ENCODE measurements around the gene BEST2.
"Not testable (repeated sequence)": the region's sequence is repeated elsewhere in the genome, so short reads cannot be mapped to it uniquely, and the experiment has no call there.

DNA sequence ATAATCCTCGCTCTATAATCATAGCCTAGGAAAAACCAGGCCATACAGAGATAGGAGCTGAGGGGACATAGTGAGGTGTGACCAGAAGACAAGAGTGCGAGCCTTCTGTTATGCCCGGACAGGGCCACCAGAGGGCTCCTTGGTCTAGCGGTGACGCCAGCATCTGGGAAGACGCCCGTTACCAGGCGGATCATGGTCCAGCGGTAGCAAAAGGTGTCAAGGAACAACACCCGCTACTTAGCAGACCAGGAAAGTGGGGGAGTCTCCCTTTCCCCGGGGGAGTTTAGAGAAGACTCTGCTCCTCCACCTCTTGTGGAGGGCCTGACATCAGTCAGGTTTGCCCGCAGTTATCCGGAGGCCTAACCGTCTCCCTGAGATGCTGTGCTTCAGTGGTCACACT, 39.5 kb upstream of the BEST2 start:
- TF ChIP-seq, protein P1, sequence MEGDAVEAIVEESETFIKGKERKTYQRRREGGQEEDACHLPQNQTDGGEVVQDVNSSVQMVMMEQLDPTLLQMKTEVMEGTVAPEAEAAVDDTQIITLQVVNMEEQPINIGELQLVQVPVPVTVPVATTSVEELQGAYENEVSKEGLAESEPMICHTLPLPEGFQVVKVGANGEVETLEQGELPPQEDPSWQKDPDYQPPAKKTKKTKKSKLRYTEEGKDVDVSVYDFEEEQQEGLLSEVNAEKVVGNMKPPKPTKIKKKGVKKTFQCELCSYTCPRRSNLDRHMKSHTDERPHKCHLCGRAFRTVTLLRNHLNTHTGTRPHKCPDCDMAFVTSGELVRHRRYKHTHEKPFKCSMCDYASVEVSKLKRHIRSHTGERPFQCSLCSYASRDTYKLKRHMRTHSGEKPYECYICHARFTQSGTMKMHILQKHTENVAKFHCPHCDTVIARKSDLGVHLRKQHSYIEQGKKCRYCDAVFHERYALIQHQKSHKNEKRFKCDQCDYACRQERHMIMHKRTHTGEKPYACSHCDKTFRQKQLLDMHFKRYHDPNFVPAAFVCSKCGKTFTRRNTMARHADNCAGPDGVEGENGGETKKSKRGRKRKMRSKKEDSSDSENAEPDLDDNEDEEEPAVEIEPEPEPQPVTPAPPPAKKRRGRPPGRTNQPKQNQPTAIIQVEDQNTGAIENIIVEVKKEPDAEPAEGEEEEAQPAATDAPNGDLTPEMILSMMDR (IDR thresholded peaks at IDR 0.05 in 2 of 3, conservative IDR thresholded peaks at IDR 0.05 in 1 of 3; ENCODE audit: borderline replicate concordance in 1 of 3, insufficient read depth in 1 of 3, low read depth in 2 of 3, low read length in 2 of 3) = not testable (repeated sequence)
- TF ChIP-seq SRF (IDR thresholded peaks at IDR 0.05; ENCODE audit: low read depth); POLR2AphosphoS5 (IDR thresholded peaks at IDR 0.05; ENCODE audit: low read depth, low read length); SP1 (IDR thresholded peaks at IDR 0.05; ENCODE audit: low read depth); RAD21 (IDR thresholded peaks at IDR 0.05; ENCODE audit: low read depth); EZH2phosphoT487 (IDR thresholded peaks at IDR 0.05; ENCODE audit: borderline replicate concordance); CEBPB (IDR thresholded peaks at IDR 0.05; ENCODE audit: low read depth); SIN3A (IDR thresholded peaks at IDR 0.05; ENCODE audit: low read depth); POLR2A (IDR thresholded peaks at IDR 0.05; ENCODE audit: borderline replicate concordance, extremely low read depth, insufficient read depth, insufficient read length); JUND (IDR thresholded peaks at IDR 0.05): not testable (repeated sequence)
- TF ChIP-seq, protein P2, sequence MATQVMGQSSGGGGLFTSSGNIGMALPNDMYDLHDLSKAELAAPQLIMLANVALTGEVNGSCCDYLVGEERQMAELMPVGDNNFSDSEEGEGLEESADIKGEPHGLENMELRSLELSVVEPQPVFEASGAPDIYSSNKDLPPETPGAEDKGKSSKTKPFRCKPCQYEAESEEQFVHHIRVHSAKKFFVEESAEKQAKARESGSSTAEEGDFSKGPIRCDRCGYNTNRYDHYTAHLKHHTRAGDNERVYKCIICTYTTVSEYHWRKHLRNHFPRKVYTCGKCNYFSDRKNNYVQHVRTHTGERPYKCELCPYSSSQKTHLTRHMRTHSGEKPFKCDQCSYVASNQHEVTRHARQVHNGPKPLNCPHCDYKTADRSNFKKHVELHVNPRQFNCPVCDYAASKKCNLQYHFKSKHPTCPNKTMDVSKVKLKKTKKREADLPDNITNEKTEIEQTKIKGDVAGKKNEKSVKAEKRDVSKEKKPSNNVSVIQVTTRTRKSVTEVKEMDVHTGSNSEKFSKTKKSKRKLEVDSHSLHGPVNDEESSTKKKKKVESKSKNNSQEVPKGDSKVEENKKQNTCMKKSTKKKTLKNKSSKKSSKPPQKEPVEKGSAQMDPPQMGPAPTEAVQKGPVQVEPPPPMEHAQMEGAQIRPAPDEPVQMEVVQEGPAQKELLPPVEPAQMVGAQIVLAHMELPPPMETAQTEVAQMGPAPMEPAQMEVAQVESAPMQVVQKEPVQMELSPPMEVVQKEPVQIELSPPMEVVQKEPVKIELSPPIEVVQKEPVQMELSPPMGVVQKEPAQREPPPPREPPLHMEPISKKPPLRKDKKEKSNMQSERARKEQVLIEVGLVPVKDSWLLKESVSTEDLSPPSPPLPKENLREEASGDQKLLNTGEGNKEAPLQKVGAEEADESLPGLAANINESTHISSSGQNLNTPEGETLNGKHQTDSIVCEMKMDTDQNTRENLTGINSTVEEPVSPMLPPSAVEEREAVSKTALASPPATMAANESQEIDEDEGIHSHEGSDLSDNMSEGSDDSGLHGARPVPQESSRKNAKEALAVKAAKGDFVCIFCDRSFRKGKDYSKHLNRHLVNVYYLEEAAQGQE (IDR thresholded peaks at IDR 0.05; ENCODE audit: low read depth) = not testable (repeated sequence)
- TF ChIP-seq, protein P3, sequence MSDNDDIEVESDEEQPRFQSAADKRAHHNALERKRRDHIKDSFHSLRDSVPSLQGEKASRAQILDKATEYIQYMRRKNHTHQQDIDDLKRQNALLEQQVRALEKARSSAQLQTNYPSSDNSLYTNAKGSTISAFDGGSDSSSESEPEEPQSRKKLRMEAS (IDR thresholded peaks at IDR 0.05) = not testable (repeated sequence)
- TF ChIP-seq, protein P4, sequence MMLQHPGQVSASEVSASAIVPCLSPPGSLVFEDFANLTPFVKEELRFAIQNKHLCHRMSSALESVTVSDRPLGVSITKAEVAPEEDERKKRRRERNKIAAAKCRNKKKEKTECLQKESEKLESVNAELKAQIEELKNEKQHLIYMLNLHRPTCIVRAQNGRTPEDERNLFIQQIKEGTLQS (IDR thresholded peaks at IDR 0.05) = not testable (repeated sequence)

All from HCT116 (cell line).